GM04504 (cell line): ENCODE measurements around the gene WDR64.
"Not testable (repeated sequence)": the region's sequence is repeated elsewhere in the genome, so short reads cannot be mapped to it uniquely, and the experiment has no call there.

Experiments used
- DNase-seq: peaks from one replicate; pipeline ENCODE4 v3.0.0-alpha.2; 2012; ENCODE audit warnings: low read depth

Gene WDR64

GRCh38 chr1:241701483-241702295 is 49.6 kb downstream of the WDR64 start:
- peak; percentile 19 for DNase-seq

GRCh38 chr1:241702442-241703373 is 50.6 kb downstream of the WDR64 start:
- DNase-seq: peak; percentile 27

GRCh38 chr1:241703739-241704138 is 51.7 kb downstream of the WDR64 start:
- DNase-seq: not testable (repeated sequence)

GRCh38 chr1:241706257-241706656 is 54.2 kb downstream of the WDR64 start:
- no peak for DNase-seq

- peak; percentile 56 for DNase-seq
Measured at GRCh38 chr1:241706967-241707366, 54.9 kb downstream of the WDR64 start.

- DNase-seq: no peak
Measured at GRCh38 chr1:241707442-241707841, 55.4 kb downstream of the WDR64 start.

- DNase-seq: no peak
Measured at GRCh38 chr1:241711326-241711725, 59.2 kb downstream of the WDR64 start.

- no peak for DNase-seq
Measured at GRCh38 chr1:241713316-241713715, 61.2 kb downstream of the WDR64 start.

GRCh38 chr1:241714321-241715218 is 62.5 kb downstream of the WDR64 start:
- DNase-seq: no peak

GRCh38 chr1:241715435-241715834 is 63.4 kb downstream of the WDR64 start:
- no peak for DNase-seq

GRCh38 chr1:241715956-241716355 is 63.9 kb downstream of the WDR64 start:
- no peak for DNase-seq

GRCh38 chr1:241716915-241717656 is 65.0 kb downstream of the WDR64 start:
- no peak for DNase-seq

- DNase-seq: no peak
Measured at GRCh38 chr1:241717975-241718374, 65.9 kb downstream of the WDR64 start.

GRCh38 chr1:241721011-241721410 is 68.9 kb downstream of the WDR64 start:
- no peak for DNase-seq

- DNase-seq: no peak
Measured at GRCh38 chr1:241722947-241723346, 70.9 kb downstream of the WDR64 start.

GRCh38 chr1:241724741-241725356 is 72.8 kb downstream of the WDR64 start:
- no peak for DNase-seq

- DNase-seq: no peak
Measured at GRCh38 chr1:241730031-241730430, 78.0 kb downstream of the WDR64 start.

- DNase-seq: no peak
Measured at GRCh38 chr1:241733899-241734298, 81.8 kb downstream of the WDR64 start.

- no peak for DNase-seq
Measured at GRCh38 chr1:241734533-241734932, 82.5 kb downstream of the WDR64 start.

- DNase-seq: not testable (repeated sequence)
Measured at GRCh38 chr1:241735493-241735926, 83.4 kb downstream of the WDR64 start.

GRCh38 chr1:241736387-241736786 is 84.3 kb downstream of the WDR64 start:
- no peak for DNase-seq
